HepG2 (cell line): ENCODE results near the gene MAGI1. TPM values are rescaled to one million over a fixed set of nuclear protein-coding genes. Genes with fewer than 3 reads are reported as not detected.

Experiments
- ATAC-seq: fragments of 200-7000 bp; cut with Tn5 transposase; 3 replicates; pipeline ENCODE4 v1.9.1; 2020; ENCODE audit warnings: mild to moderate bottlenecking, moderate library complexity
- BruUV-seq: library from RNA; stranded (reverse); fragments of 400-500 nt; replicated peaks from 2 replicates; lab custom pipeline; 2021; lab: Mats Ljungman, UMichigan
- CTCF ChIA-PET: fragments of 300-600 bp; formaldehyde crosslinking; extraction: SDS; loops from one replicate; lab custom pipeline; 2021; ENCODE audit warnings: low total read pairs, inconsistent platforms, low intra/inter-chr PET ratio; lab: Yijun Ruan, JAX
- POLR2A ChIA-PET: fragments of 350-600 bp; sonication (Branson Sonifier 250); formaldehyde crosslinking; loops from one replicate; lab custom pipeline; 2020; ENCODE audit warnings: antibody characterized with exemption, inconsistent platforms; lab: Yijun Ruan, JAX
- DNase-seq: peaks from one replicate; pipeline ENCODE4 v3.0.0-alpha.2; 2015; ENCODE audit warnings: low spot score
- FAIRE-seq: peaks from 3 replicates; lab custom pipeline; 2011; peaks lifted over from hg19 to GRCh38; lab: Jason Lieb, UNC
- H2AFZ ChIP-seq: one replicate; pipeline ENCODE4 v1.6.1; 2011; ENCODE audit warnings: low read length, inconsistent platforms
- H3K27ac ChIP-seq: fragments of 300-600 bp; 3 replicates; pipeline ENCODE4 v1.8.0; 2011; ENCODE audit warnings: mixed run types, mild to moderate bottlenecking, mixed read lengths, low read length, inconsistent platforms; ENCODE audit not compliant: insufficient read depth; ENCODE audit errors: extremely low read length
- H3K27me3 ChIP-seq, 2 experiments: fragments of 200-600 bp in 1 of 2; 2 replicates in 1 of 2; 3 replicates in 1 of 2; pipeline versions ENCODE4 v1.6.0 to v1.8.0; 2011; ENCODE audit warnings: low read length in 2 of 2, mild to moderate bottlenecking in 2 of 2, moderate library complexity in 2 of 2, inconsistent platforms in 1 of 2; ENCODE audit not compliant: insufficient read depth in 2 of 2, control insufficient read depth in 1 of 2
- H3K36me3 ChIP-seq, 2 experiments: fragments of 200-600 bp in 1 of 2; replicated peaks in 1 of 2; 2 replicates in 1 of 2; 3 replicates in 1 of 2; pipeline versions ENCODE4 v1.5.1 to v1.8.0; 2011; ENCODE audit warnings: low read length in 2 of 2, inconsistent platforms in 1 of 2; ENCODE audit not compliant: insufficient read depth in 2 of 2, control insufficient read depth in 1 of 2
- H3K4me1 ChIP-seq: 2 replicates; pipeline ENCODE4 v1.5.1; 2012; ENCODE audit warnings: low read length, inconsistent platforms; ENCODE audit not compliant: insufficient read depth
- H3K4me2 ChIP-seq: 2 replicates; pipeline ENCODE4 v1.6.0; 2011; ENCODE audit warnings: low read depth, low read length, inconsistent platforms
- H3K4me3 ChIP-seq, 3 experiments: fragments of 200-600 bp in 1 of 3; sonication (generic), shearing (Covaris generic) in 1 of 3; replicated peaks in 1 of 3; 2 replicates each; pipeline ENCODE4 v1.5.1; 2011 to 2016; ENCODE audit warnings: low read length in 3 of 3, inconsistent platforms in 2 of 3, low read depth in 2 of 3, mild to moderate bottlenecking in 2 of 3, control low read depth in 1 of 3, mixed read lengths in 1 of 3; ENCODE audit not compliant: insufficient read depth in 1 of 3
- H3K79me2 ChIP-seq: one replicate; pipeline ENCODE4 v1.6.1; 2011; ENCODE audit warnings: low read length, inconsistent platforms; ENCODE audit not compliant: insufficient read depth
- H3K9ac ChIP-seq: 2 replicates; pipeline ENCODE4 v1.6.0; 2011; ENCODE audit warnings: mild to moderate bottlenecking, low read depth, low read length, inconsistent platforms; ENCODE audit not compliant: insufficient read depth
- H3K9me3 ChIP-seq: 2 replicates; pipeline ENCODE4 v1.5.1; 2012; ENCODE audit warnings: mild to moderate bottlenecking, low read length
- H4K20me1 ChIP-seq: 2 replicates; pipeline ENCODE4 v1.6.0; 2011; ENCODE audit warnings: inconsistent platforms, mild to moderate bottlenecking, low read length, moderate library complexity; ENCODE audit not compliant: insufficient read depth
- BRCA1 ChIP-seq: sonication (generic); formaldehyde crosslinking; IDR thresholded peaks from 2 replicates; pipeline ENCODE4 v1.4.0; 2020; ENCODE audit warnings: missing genetic modification reagents
- CCDC6 ChIP-seq: sonication (generic); formaldehyde crosslinking; IDR thresholded peaks from 2 replicates; pipeline ENCODE4 v1.8.1; 2022; ENCODE audit warnings: mild to moderate bottlenecking, missing genetic modification reagents, moderate library complexity
- NFYC ChIP-seq: IDR thresholded peaks from 2 replicates; pipeline ENCODE4 v1.6.1; 2016; ENCODE audit warnings: missing genetic modification reagents, missing compliant biosample characterization
- NR1H2 ChIP-seq: sonication (generic); formaldehyde crosslinking; IDR thresholded peaks from 2 replicates; pipeline ENCODE4 v1.8.1; 2022; ENCODE audit warnings: low read depth, missing genetic modification reagents, borderline replicate concordance
- PHF8 ChIP-seq: sonication (generic); formaldehyde crosslinking; IDR thresholded peaks from 2 replicates; pipeline ENCODE4 v1.5.0; 2020; ENCODE audit warnings: missing genetic modification reagents
- SALL2 ChIP-seq: sonication (generic); formaldehyde crosslinking; IDR thresholded peaks from 2 replicates; pipeline ENCODE4 v1.8.1; 2023; ENCODE audit warnings: mild to moderate bottlenecking, missing genetic modification reagents, inconsistent platforms
- YEATS2 ChIP-seq: sonication (generic); formaldehyde crosslinking; IDR thresholded peaks from 2 replicates; pipeline ENCODE4 v1.4.0; 2020; ENCODE audit warnings: missing genetic modification reagents, borderline replicate concordance
- ZNF136 ChIP-seq: sonication (generic); formaldehyde crosslinking; IDR thresholded peaks from 2 replicates; pipeline ENCODE4 v1.8.1; 2022; ENCODE audit warnings: low read depth, mild to moderate bottlenecking, moderate library complexity, missing genetic modification reagents
- ZNF557 ChIP-seq: sonication (generic); formaldehyde crosslinking; IDR thresholded peaks from 2 replicates; pipeline ENCODE4 v1.4.0; 2020; ENCODE audit warnings: missing genetic modification reagents
- ZNF678 ChIP-seq: sonication (generic); formaldehyde crosslinking; IDR thresholded peaks from 2 replicates; pipeline ENCODE4 v1.4.0; 2020; ENCODE audit warnings: mild to moderate bottlenecking, missing genetic modification reagents
- ZNF747 ChIP-seq: sonication (generic); formaldehyde crosslinking; IDR thresholded peaks from 2 replicates; pipeline ENCODE4 v1.8.1; 2023; ENCODE audit warnings: missing genetic modification reagents, mild to moderate bottlenecking, borderline replicate concordance
- WGBS: methylation state at CpG from one replicate; pipeline ENCODE4 v1.1.6; 2017; ENCODE audit warnings: low lambda C conversion rate; 5-methylcytosine and 5-hydroxymethylcytosine counted together
- in situ Hi-C: cut with HindIII; loops from 2 replicates; pipeline ENCODE4 v1.10.0; 2017; ENCODE audit warnings: low pct_unique_long_range_greater_than_20kb; ENCODE audit not compliant: extremely low pct_ligation_motif_present
- intact Hi-C: fragments of 100-400 bp; cut with micrococcal nuclease; formaldehyde crosslinking; loops from one replicate; pipeline ENCODE4 v1.10.0; 2022; ENCODE audit not compliant: unreplicated experiment
- polyA plus RNA-seq, 8 experiments: library from polyadenylated mRNA; depleted of rRNA in 3 of 8; stranded (reverse) in 7 of 8; unstranded in 1 of 8; fragments of >200 nt; fragmentation: Illumina TruSeq in 4 of 8; extraction: Trizol in 4 of 8; gene quantifications; 2 replicates each; pipeline versions ENCODE4 v1.2.1 to v1.2.3, GENCODE V29; 2011 to 2016; ENCODE audit warnings: low read depth in 4 of 8, missing spikeins in 1 of 8, mixed read lengths in 1 of 8; ENCODE audit not compliant: insufficient read depth in 1 of 8
- total RNA-seq, 5 experiments: library from RNA; depleted of rRNA; stranded (reverse); fragments of >200 nt; fragmentation: Illumina TruSeq; extraction: Trizol; gene quantifications; 2 replicates each; pipeline ENCODE4 v1.2.3, GENCODE V29; 2016; ENCODE audit warnings: low read depth in 1 of 5
- TF ChIP-seq, protein P1 (sequence below): sonication (generic); formaldehyde crosslinking; IDR thresholded peaks from 2 replicates; pipeline ENCODE4 v1.5.0; 2020; ENCODE audit warnings: mild to moderate bottlenecking, missing genetic modification reagents, moderate library complexity
- TF ChIP-seq, protein P2 (sequence below): sonication (generic); formaldehyde crosslinking; IDR thresholded peaks from 2 replicates; pipeline ENCODE4 v1.9.0; 2021; ENCODE audit warnings: missing genetic modification reagents, borderline replicate concordance
- TF ChIP-seq, protein P3 (sequence below), 2 experiments: sonication (generic) in 1 of 2; formaldehyde crosslinking in 1 of 2; IDR thresholded peaks; 2 replicates each; pipeline versions ENCODE4 v1.4.0 to v1.6.1; 2018 to 2020; ENCODE audit warnings: missing genetic modification reagents in 2 of 2, borderline replicate concordance in 1 of 2, low read depth in 1 of 2, mild to moderate bottlenecking in 1 of 2, missing biosample characterization in 1 of 2

MAGI1 gene
- total and polyA plus RNA-seq, 2 of the 13 experiments (the other 11 are each of a cell fraction or from before 2014, with no cell fraction given), result 22.2 to 26.0 TPM

DNA sequence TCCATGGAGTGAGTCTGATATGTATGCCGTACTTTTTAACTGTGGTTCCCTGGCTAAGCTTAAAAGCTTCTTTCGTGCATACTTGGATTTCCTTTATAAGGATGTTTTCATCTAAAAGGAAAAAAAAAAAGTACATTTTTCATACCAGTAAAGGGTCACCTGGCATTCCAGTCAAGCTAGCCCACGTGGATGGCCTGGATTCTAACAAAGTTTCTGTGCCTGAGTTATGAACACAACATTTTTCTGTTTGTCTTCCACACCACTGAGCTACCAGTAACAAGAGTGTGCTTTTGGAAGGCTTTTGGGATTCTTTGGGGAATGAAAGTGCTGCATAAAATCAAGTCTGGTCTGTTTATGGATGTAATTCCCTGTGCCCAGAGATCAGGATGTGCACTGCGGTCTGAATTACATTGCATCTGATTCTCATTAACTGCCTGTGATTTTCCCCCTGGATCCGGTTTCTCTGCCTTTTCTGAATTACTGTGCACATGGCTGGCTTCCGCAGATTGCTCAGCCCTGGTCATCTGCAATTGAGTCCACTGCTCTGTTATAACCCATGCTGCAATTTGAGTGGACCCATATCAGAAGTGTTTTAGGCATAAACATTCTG lies 38.2 kb upstream of the MAGI1 start:
- DNase-seq, result no peak
- H3K4me2 ChIP-seq, result no peak overlapping the region
- no peak overlapping the region for H3K4me3 ChIP-seq
- POLR2A ChIA-PET, result interaction anchor here (0.9 kb wide), 1 partner anchor 39 kb away, joined by 3 read pairs; no protein-coding TSS in a partner anchor
- H3K27ac ChIP-seq, result no peak overlapping the region
- H3K36me3 ChIP-seq, result no peaks in the 10 kb centered on the region
- H3K9ac ChIP-seq, result no peak overlapping the region
- WGBS, result 50% methylated on average over 6 of the region's 6 CpGs
- no peak for TF ChIP-seq YEATS2 (CRISPR knock-in tag)
- no peak for TF ChIP-seq ZNF136 (CRISPR knock-in tag)
- TF ChIP-seq, protein P1, sequence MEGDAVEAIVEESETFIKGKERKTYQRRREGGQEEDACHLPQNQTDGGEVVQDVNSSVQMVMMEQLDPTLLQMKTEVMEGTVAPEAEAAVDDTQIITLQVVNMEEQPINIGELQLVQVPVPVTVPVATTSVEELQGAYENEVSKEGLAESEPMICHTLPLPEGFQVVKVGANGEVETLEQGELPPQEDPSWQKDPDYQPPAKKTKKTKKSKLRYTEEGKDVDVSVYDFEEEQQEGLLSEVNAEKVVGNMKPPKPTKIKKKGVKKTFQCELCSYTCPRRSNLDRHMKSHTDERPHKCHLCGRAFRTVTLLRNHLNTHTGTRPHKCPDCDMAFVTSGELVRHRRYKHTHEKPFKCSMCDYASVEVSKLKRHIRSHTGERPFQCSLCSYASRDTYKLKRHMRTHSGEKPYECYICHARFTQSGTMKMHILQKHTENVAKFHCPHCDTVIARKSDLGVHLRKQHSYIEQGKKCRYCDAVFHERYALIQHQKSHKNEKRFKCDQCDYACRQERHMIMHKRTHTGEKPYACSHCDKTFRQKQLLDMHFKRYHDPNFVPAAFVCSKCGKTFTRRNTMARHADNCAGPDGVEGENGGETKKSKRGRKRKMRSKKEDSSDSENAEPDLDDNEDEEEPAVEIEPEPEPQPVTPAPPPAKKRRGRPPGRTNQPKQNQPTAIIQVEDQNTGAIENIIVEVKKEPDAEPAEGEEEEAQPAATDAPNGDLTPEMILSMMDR (CRISPR knock-in tag), result no peak
- TF ChIP-seq ZNF678 (CRISPR knock-in tag), result no peak
- TF ChIP-seq, all 625 proteins: peak for 0
- Histone ChIP-seq H3K27me3 (no peaks in the 10 kb centered on the region), H3K4me1 (peaks cover 34% of the 10 kb centered on the region), H4K20me1 (no peaks in the 10 kb centered on the region), H3K79me2 (no peaks in the 10 kb centered on the region), H3K9me3 (no peaks in the 10 kb centered on the region), H2AFZ (peak overlapping the region; percentile 36)
- FAIRE-seq, result no peak
- in situ Hi-C loops, result no loop called here
- BruUV-seq, result no TSS peak
- ATAC-seq, result no peak
- CTCF ChIA-PET, result no interaction called here
- intact Hi-C loops, result no loop called here

DNA sequence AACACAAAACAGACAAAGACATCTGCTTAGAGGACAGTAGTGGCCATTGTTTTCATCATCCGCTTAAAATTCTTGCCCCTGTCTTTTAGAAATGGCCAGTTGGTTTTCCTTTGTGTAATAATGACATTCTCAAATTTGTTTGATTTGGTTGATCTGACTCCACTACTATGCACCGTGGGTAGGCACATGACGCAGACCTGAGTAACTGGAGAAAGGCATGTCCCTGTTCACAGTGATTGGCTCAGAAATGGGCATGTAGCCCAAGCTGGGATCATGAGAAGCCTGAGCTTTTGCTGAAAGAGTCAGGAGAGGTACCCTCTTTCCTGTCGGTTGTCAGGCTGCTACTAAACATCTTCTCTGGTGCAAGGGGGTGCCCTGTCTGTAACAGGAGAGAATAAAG lies 36.6 kb upstream of the MAGI1 start:
- no peaks in the 10 kb centered on the region for H3K36me3 ChIP-seq
- H3K9ac ChIP-seq, result no peak overlapping the region
- H3K79me2 ChIP-seq, result no peaks in the 10 kb centered on the region
- H3K27ac ChIP-seq, result no peak overlapping the region
- no peaks in the 10 kb centered on the region for H4K20me1 ChIP-seq
- H3K4me1 ChIP-seq, result peaks cover 34% of the 10 kb centered on the region
- no TSS peak for BruUV-seq
- H3K4me2 ChIP-seq, result no peak overlapping the region
- POLR2A ChIA-PET, result no interaction called here
- no peaks in the 10 kb centered on the region for H3K27me3 ChIP-seq
- no peak overlapping the region for H3K4me3 ChIP-seq
- in situ Hi-C loops (no loop called here), intact Hi-C loops (no loop called here)
- H2AFZ ChIP-seq, result no peak overlapping the region
- no peaks in the 10 kb centered on the region for H3K9me3 ChIP-seq
- WGBS, result 55% methylated on average over 4 of the region's 4 CpGs
- DNase-seq (peak; percentile 9), ATAC-seq (no peak), FAIRE-seq (no peak)
- CTCF ChIA-PET, result no interaction called here
- no peak for TF ChIP-seq PHF8 (CRISPR knock-in tag)
- no peak for TF ChIP-seq BRCA1
- TF ChIP-seq CCDC6, result no peak
- TF ChIP-seq, protein P2, sequence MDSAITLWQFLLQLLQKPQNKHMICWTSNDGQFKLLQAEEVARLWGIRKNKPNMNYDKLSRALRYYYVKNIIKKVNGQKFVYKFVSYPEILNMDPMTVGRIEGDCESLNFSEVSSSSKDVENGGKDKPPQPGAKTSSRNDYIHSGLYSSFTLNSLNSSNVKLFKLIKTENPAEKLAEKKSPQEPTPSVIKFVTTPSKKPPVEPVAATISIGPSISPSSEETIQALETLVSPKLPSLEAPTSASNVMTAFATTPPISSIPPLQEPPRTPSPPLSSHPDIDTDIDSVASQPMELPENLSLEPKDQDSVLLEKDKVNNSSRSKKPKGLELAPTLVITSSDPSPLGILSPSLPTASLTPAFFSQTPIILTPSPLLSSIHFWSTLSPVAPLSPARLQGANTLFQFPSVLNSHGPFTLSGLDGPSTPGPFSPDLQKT (CRISPR knock-in tag), result no peak
- no peak for TF ChIP-seq SALL2 (CRISPR knock-in tag)
- no peak for TF ChIP-seq NFYC
- TF ChIP-seq NR1H2 (CRISPR knock-in tag), result no peak
- no peak for TF ChIP-seq ZNF747
- TF ChIP-seq ZNF557 (CRISPR knock-in tag), result no peak
- TF ChIP-seq, protein P3, sequence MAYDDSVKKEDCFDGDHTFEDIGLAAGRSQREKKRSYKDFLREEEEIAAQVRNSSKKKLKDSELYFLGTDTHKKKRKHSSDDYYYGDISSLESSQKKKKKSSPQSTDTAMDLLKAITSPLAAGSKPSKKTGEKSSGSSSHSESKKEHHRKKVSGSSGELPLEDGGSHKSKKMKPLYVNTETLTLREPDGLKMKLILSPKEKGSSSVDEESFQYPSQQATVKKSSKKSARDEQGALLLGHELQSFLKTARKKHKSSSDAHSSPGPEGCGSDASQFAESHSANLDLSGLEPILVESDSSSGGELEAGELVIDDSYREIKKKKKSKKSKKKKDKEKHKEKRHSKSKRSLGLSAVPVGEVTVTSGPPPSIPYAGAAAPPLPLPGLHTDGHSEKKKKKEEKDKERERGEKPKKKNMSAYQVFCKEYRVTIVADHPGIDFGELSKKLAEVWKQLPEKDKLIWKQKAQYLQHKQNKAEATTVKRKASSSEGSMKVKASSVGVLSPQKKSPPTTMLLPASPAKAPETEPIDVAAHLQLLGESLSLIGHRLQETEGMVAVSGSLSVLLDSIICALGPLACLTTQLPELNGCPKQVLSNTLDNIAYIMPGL (CRISPR knock-in tag; IDR thresholded peaks at IDR 0.05; ENCODE audit: borderline replicate concordance in 1 of 2, low read depth in 1 of 2), result no peak
